ENCODE data around the gene TBC1D32. TPM values are rescaled to one million over a fixed set of nuclear protein-coding genes. Genes with fewer than 3 reads are reported as not detected.

The TBC1D32 gene, protein sequence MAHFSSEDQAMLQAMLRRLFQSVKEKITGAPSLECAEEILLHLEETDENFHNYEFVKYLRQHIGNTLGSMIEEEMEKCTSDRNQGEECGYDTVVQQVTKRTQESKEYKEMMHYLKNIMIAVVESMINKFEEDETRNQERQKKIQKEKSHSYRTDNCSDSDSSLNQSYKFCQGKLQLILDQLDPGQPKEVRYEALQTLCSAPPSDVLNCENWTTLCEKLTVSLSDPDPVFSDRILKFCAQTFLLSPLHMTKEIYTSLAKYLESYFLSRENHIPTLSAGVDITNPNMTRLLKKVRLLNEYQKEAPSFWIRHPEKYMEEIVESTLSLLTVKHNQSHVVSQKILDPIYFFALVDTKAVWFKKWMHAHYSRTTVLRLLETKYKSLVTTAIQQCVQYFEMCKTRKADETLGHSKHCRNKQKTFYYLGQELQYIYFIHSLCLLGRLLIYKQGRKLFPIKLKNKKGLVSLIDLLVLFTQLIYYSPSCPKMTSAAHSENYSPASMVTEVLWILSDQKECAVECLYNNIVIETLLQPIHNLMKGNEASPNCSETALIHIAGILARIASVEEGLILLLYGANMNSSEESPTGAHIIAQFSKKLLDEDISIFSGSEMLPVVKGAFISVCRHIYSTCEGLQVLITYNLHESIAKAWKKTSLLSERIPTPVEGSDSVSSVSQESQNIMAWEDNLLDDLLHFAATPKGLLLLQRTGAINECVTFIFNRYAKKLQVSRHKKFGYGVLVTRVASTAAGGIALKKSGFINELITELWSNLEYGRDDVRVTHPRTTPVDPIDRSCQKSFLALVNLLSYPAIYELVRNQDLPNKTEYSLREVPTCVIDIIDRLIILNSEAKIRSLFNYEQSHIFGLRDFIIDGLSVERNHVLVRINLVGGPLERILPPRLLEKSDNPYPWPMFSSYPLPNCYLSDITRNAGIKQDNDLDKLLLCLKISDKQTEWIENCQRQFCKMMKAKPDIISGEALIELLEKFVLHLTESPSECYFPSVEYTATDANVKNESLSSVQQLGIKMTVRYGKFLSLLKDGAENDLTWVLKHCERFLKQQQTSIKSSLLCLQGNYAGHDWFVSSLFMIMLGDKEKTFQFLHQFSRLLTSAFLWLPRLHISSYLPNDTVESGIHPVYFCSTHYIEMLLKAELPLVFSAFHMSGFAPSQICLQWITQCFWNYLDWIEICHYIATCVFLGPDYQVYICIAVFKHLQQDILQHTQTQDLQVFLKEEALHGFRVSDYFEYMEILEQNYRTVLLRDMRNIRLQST
- 2.4 and 2.6 TPM in 2 replicates for polyA plus RNA-seq (2013)

DNA sequence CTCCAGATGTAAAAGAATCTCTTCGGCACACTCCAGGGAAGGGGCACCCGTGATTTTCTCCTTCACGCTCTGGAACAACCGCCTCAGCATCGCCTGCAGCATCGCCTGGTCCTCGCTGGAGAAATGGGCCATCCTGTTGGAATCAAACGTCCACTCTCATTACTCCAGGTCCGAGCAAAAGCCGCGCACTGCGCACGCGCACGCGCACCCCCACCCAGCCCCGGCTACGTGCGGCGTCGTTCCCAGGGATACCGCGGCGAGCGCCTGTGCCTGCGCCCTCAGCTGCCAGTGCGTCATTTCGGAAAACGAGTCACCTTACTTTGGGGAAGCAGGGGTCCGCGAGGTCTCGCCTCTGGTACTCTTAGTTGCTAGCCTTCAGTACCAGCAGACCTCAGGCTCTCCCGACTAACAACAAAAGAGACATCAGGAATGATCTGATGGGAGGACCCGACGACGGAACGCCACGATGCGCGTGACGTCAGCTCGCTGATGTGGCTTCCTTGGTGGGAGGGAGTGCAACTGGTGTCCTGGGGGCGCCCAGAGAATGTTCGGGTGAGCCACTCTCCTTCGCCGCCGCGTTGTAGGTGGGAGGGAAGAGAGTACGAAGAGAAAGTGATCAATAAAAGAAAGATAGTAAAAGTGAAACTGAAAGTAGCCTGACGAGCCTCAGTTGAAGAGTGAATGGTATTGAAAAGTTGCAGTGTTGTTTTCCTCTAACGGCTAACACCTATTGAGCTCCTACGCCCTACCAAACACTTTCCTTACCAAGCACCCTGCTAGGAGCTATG, at the start of gene TBC1D32:
TBC1D32 (minus strand) TSS at position 182 of the 788 bp plus-strand sequence; CDS start at position 132, 50 bp downstream.
- Histone ChIP-seq H3K4me1 (ENCODE audit: control insufficient read depth in 1 of 2, insufficient read depth in 2 of 2, low read length in 2 of 2) (no peaks in the 10 kb centered on the region), H3K27me3 (ENCODE audit: insufficient read depth, low read length) (no peaks in the 10 kb centered on the region), H3K4ac (ENCODE audit: low read depth, low read length) (peak within 1 kb of the TSS; percentile 16), H2AFZ (ENCODE audit: insufficient read depth, low read length, poor library complexity) (peak within 1 kb of the TSS; percentile 87), H2BK5ac (ENCODE audit: low read depth, low read length, poor library complexity) (no peak within 1 kb of the TSS), H4K91ac (ENCODE audit: low read depth, low read length) (peak within 1 kb of the TSS; percentile 8), H4K12ac (ENCODE audit: low read depth, low read length) (peak within 1 kb of the TSS; percentile 79), H3K4me3 (ENCODE audit: low read depth, low read length) (peak within 1 kb of the TSS; percentile 84), H2BK120ac (ENCODE audit: insufficient read depth, low read length, poor library complexity) (peak within 1 kb of the TSS; percentile 65), H3K14ac (ENCODE audit: low read length) (peak within 1 kb of the TSS; percentile 35), H4K8ac (ENCODE audit: low read depth, low read length) (peak within 1 kb of the TSS; percentile 93), H3K9me3 (ENCODE audit: insufficient read depth, low read depth, low read length) (no peaks in the 10 kb centered on the region), H3K79me1 (ENCODE audit: low read length) (peaks cover 5% of the 10 kb centered on the region), H3K4me2 (ENCODE audit: low read length) (peak within 1 kb of the TSS; percentile 88), H3K9ac (ENCODE audit: low read length) (peak within 1 kb of the TSS; percentile 88), H2AK5ac (ENCODE audit: low read length) (no peak within 1 kb of the TSS), H2BK12ac (ENCODE audit: low read length) (no peak within 1 kb of the TSS), H3K27ac (ENCODE audit: low read depth, low read length) (peak within 1 kb of the TSS; percentile 43), H3K79me2 (ENCODE audit: control insufficient read depth, insufficient read depth, low read length, poor library complexity) (peaks cover 2% of the 10 kb centered on the region), H3K23ac (ENCODE audit: low read length) (no peak within 1 kb of the TSS), H3K18ac (ENCODE audit: low read length) (peak within 1 kb of the TSS; percentile 41), H3K36me3 (ENCODE audit: control insufficient read depth in 1 of 2, insufficient read depth in 2 of 2, low read length in 2 of 2) (no peaks in the 10 kb centered on the region)
- no CpG with 5 or more reads among the region's 52 CpGs for WGBS (ENCODE audit: extremely low coverage, insufficient coverage, insufficient read length)
- peak; percentile 94 to 97 for DNase-seq

DNA sequence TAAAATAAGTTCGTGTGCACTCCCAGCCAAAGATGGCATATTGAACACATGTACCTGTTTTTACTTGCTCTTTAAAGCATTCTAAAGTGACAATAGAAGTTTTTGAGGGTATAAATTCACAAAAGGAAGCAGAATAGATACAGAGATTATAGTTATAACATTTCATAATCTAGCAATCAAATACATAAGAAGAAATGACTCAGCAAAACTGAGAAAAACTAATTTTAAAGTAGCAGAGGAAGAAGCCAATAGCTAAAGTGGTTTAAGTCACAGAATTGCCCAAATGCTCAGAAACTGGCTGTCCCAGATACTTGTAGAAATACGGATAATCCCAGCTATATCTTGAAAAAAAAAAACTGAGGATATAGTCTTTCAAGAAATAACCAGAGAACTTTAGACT, 49.2 kb upstream of the TBC1D32 start:
- Histone ChIP-seq H3K27me3 (ENCODE audit: insufficient read depth, low read length) (no peaks in the 10 kb centered on the region), H3K18ac (ENCODE audit: low read length) (no peak overlapping the region), H2AK5ac (ENCODE audit: low read length) (no peak overlapping the region), H2BK120ac (ENCODE audit: insufficient read depth, low read length, poor library complexity) (no peak overlapping the region), H3K23ac (ENCODE audit: low read length) (no peak overlapping the region), H4K91ac (ENCODE audit: low read depth, low read length) (no peak overlapping the region), H4K12ac (ENCODE audit: low read depth, low read length) (no peak overlapping the region), H2BK12ac (ENCODE audit: low read length) (no peak overlapping the region), H3K9me3 (ENCODE audit: insufficient read depth, low read depth, low read length) (no peaks in the 10 kb centered on the region), H2AFZ (ENCODE audit: insufficient read depth, low read length, poor library complexity) (no peak overlapping the region), H3K27ac (ENCODE audit: low read depth, low read length) (no peak overlapping the region), H3K14ac (ENCODE audit: low read length) (no peak overlapping the region), H3K4ac (ENCODE audit: low read depth, low read length) (no peak overlapping the region), H3K4me3 (ENCODE audit: low read depth, low read length) (no peak overlapping the region), H3K4me1 (ENCODE audit: control insufficient read depth in 1 of 2, insufficient read depth in 2 of 2, low read length in 2 of 2) (no peaks in the 10 kb centered on the region), H3K79me2 (ENCODE audit: control insufficient read depth, insufficient read depth, low read length, poor library complexity) (no peaks in the 10 kb centered on the region), H3K9ac (ENCODE audit: low read length) (no peak overlapping the region), H3K4me2 (ENCODE audit: low read length) (no peak overlapping the region), H4K8ac (ENCODE audit: low read depth, low read length) (no peak overlapping the region), H3K79me1 (ENCODE audit: low read length) (no peaks in the 10 kb centered on the region), H3K36me3 (ENCODE audit: control insufficient read depth in 1 of 2, insufficient read depth in 2 of 2, low read length in 2 of 2) (no peaks in the 10 kb centered on the region), H2BK5ac (ENCODE audit: low read depth, low read length, poor library complexity) (no peak overlapping the region)
- WGBS (ENCODE audit: extremely low coverage, insufficient coverage, insufficient read length) = no CpG with 5 or more reads among the region's 2 CpGs
- DNase-seq = no peak

DNA sequence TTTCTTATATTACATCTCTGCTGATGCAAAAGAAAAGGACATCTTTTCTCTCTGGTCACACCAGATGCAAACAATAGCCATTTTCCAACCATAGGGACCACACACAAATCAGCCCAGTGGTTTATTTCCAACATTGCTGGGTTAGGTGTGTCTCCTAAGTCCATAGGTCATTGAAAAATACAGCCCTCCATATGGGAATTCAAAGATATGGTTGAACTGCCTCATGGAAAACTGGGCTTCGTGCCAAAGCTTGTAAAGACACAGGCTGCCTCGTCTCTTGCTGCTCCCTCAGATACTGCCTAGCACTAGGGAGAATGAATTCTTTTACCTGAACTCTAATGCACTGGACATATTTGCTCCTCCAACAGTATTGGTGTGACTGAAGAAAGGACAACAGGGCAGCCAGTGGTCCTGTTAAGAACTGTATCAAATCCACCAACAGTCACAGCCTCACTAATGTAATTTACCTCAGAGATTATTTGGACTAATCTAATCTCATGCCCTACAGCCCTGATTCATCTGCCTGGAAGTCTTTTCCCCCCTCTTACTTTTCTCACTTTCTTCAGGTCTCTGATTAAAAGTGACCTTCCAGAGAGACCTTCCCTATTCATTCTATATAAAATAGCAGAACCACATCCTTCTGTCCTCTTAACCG, 48.3 kb upstream of the TBC1D32 start:
- H2BK12ac ChIP-seq (ENCODE audit: low read length) = no peak overlapping the region
- no peak overlapping the region for H3K9ac ChIP-seq (ENCODE audit: low read length)
- no peaks in the 10 kb centered on the region for H3K36me3 ChIP-seq (ENCODE audit: control insufficient read depth in 1 of 2, insufficient read depth in 2 of 2, low read length in 2 of 2)
- no peak overlapping the region for H3K4me3 ChIP-seq (ENCODE audit: low read depth, low read length)
- no peak overlapping the region for H2BK5ac ChIP-seq (ENCODE audit: low read depth, low read length, poor library complexity)
- no peak overlapping the region for H3K4ac ChIP-seq (ENCODE audit: low read depth, low read length)
- no peak overlapping the region for H3K18ac ChIP-seq (ENCODE audit: low read length)
- no peak overlapping the region for H4K12ac ChIP-seq (ENCODE audit: low read depth, low read length)
- H3K4me1 ChIP-seq (ENCODE audit: control insufficient read depth in 1 of 2, insufficient read depth in 2 of 2, low read length in 2 of 2) = no peaks in the 10 kb centered on the region
- no peaks in the 10 kb centered on the region for H3K79me1 ChIP-seq (ENCODE audit: low read length)
- no peaks in the 10 kb centered on the region for H3K79me2 ChIP-seq (ENCODE audit: control insufficient read depth, insufficient read depth, low read length, poor library complexity)
- no peak overlapping the region for H2BK120ac ChIP-seq (ENCODE audit: insufficient read depth, low read length, poor library complexity)
- H4K91ac ChIP-seq (ENCODE audit: low read depth, low read length) = no peak overlapping the region
- H3K9me3 ChIP-seq (ENCODE audit: insufficient read depth, low read depth, low read length) = no peaks in the 10 kb centered on the region
- H3K23ac ChIP-seq (ENCODE audit: low read length) = no peak overlapping the region
- no peak overlapping the region for H3K27ac ChIP-seq (ENCODE audit: low read depth, low read length)
- no peak overlapping the region for H3K4me2 ChIP-seq (ENCODE audit: low read length)
- no peak for DNase-seq
- no peak overlapping the region for H4K8ac ChIP-seq (ENCODE audit: low read depth, low read length)
- WGBS (ENCODE audit: extremely low coverage, insufficient coverage, insufficient read length) = no CpG with 5 or more reads among the region's 3 CpGs
- no peak overlapping the region for H2AFZ ChIP-seq (ENCODE audit: insufficient read depth, low read length, poor library complexity)
- no peak overlapping the region for H3K14ac ChIP-seq (ENCODE audit: low read length)
- no peaks in the 10 kb centered on the region for H3K27me3 ChIP-seq (ENCODE audit: insufficient read depth, low read length)
- H2AK5ac ChIP-seq (ENCODE audit: low read length) = no peak overlapping the region

All from trophoblast cell (in vitro differentiated cells and primary cell).